ENCODE data around the gene IFI44. TPM values are rescaled to one million over a fixed set of nuclear protein-coding genes. Genes with fewer than 3 reads are reported as not detected.

IFI44 gene
- total and polyA plus RNA-seq, 2 of the 8 experiments (the other 6 are each of a cell fraction or from before 2014, with no cell fraction given) = not detected

DNA sequence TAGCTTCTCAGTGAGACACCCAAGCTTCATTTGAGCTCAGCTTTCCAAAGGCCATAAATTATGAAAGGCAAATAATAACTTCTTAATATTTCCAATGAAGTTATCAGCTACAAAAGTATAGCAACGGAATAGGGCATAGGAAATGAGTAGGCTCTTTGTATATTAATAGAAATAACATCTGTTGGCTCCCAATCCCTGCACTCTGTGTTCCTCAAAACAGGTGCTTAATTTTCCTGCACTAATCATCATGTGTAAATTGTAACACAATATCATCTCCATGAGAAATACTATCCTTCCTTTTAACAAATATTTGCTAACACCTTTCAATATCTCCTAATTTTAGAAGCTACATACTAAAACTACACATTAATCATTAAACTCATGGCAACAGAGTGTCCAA, 48.6 kb upstream of the IFI44 start:
- H2BK5ac ChIP-seq (ENCODE audit: low read depth, low read length) = no peak overlapping the region
- H3K4me3 ChIP-seq (ENCODE audit: extremely low read depth in 1 of 4, insufficient read depth in 2 of 4, low read depth in 3 of 4, low read length in 4 of 4) = no peak overlapping the region
- no peaks in the 10 kb centered on the region for H3K23me2 ChIP-seq (ENCODE audit: low read depth, low read length)
- no peak overlapping the region for H2BK12ac ChIP-seq (ENCODE audit: low read depth, low read length)
- no peaks in the 10 kb centered on the region; a peak in 1 of 7 replicates for H3K4me1 ChIP-seq (replicated peaks in 1 of 4; ENCODE audit: control insufficient read depth in 3 of 4, insufficient read depth in 4 of 4, low read length in 3 of 4)
- H2BK15ac ChIP-seq (ENCODE audit: low read length) = no peak overlapping the region
- FAIRE-seq (no peak), DNase-seq (ENCODE audit: low read depth in 1 of 2, low spot score in 2 of 2) (no peak)
- no peak overlapping the region for H2AFZ ChIP-seq (ENCODE audit: low read length)
- H4K8ac ChIP-seq (ENCODE audit: extremely low read depth, insufficient read depth, low read length) = no peak overlapping the region
- H3K18ac ChIP-seq (ENCODE audit: extremely low read depth, low read length) = no peak overlapping the region
- H3K79me2 ChIP-seq (ENCODE audit: control insufficient read depth in 1 of 2, insufficient read depth in 2 of 2, low read length in 2 of 2) = no peaks in the 10 kb centered on the region
- no peak overlapping the region for H3K14ac ChIP-seq (ENCODE audit: insufficient read length)
- WGBS, 2 experiments (ENCODE audit: extremely low coverage in 1 of 2, insufficient coverage in 1 of 2, insufficient read length in 1 of 2, insufficient replicate concordance in 2 of 2, low coverage in 1 of 2, low lambda C conversion rate in 2 of 2, missing lambda C conversion rate in 1 of 2) = 78% methylated on average over 1 of the region's 1 CpG; no CpG with 5 or more reads in 1 of the 2 experiments
- H2BK20ac ChIP-seq (ENCODE audit: low read length) = no peak overlapping the region
- H4K20me1 ChIP-seq (replicated peaks in 1 of 2; ENCODE audit: control insufficient read depth in 1 of 2, insufficient read depth in 2 of 2, low read length in 2 of 2) = no peaks in the 10 kb centered on the region
- H4K5ac ChIP-seq (ENCODE audit: insufficient read length, low read depth, low read length) = no peak overlapping the region
- H3K56ac ChIP-seq (replicated peaks; ENCODE audit: insufficient read length, low read depth, low read length) = no peak overlapping the region
- H3K36me3 ChIP-seq (ENCODE audit: control insufficient read depth in 2 of 4, insufficient read depth in 4 of 4, low read length in 3 of 4) = no peaks in the 10 kb centered on the region
- no peak overlapping the region for H3K9ac ChIP-seq (replicated peaks in 1 of 4; ENCODE audit: extremely low read depth in 1 of 4, low read depth in 3 of 4, low read length in 3 of 4)
- CTCF ChIA-PET (ENCODE audit: partially characterized antibody) = interaction anchor here (0.9 to 3.9 kb wide), 4 partner anchors 15 to 469 kb away, joined by 3 to 19 read pairs (median 4); no protein-coding TSS in a partner anchor
- H3K4ac ChIP-seq (replicated peaks; ENCODE audit: insufficient read length, low read depth, low read length) = no peak overlapping the region
- H4K91ac ChIP-seq (replicated peaks; ENCODE audit: insufficient read length, low read length) = no peak overlapping the region
- H3K23ac ChIP-seq (ENCODE audit: insufficient read length) = no peak overlapping the region
- H3K27me3 ChIP-seq (replicated peaks in 1 of 4; ENCODE audit: control insufficient read depth in 3 of 4, extremely low read depth in 1 of 4, insufficient read depth in 3 of 4, low read length in 3 of 4) = no peaks in the 10 kb centered on the region
- no peaks in the 10 kb centered on the region for H3K9me3 ChIP-seq (ENCODE audit: insufficient read depth in 2 of 2, low read depth in 1 of 2, low read length in 1 of 2)
- H3K27ac ChIP-seq (ENCODE audit: low read depth, low read length) = no peak overlapping the region
- no peaks in the 10 kb centered on the region for H3K79me1 ChIP-seq (ENCODE audit: low read depth, low read length)
- POLR2A ChIA-PET (ENCODE audit: partially characterized antibody) = no interaction called here
- H3K4me2 ChIP-seq (ENCODE audit: insufficient read depth in 1 of 2, low read depth in 2 of 2, low read length in 2 of 2) = no peak overlapping the region
- no peak overlapping the region for H2AK5ac ChIP-seq (ENCODE audit: low read depth, low read length)
- no peak overlapping the region for H2BK120ac ChIP-seq (replicated peaks; ENCODE audit: low read depth, low read length)
- TF ChIP-seq SIRT6 (IDR thresholded peaks at IDR 0.05; ENCODE audit: low read length) (no peak), PHF8 (conservative IDR thresholded peaks at IDR 0.05; ENCODE audit: low read depth, low read length) (no peak), CHD1 (IDR thresholded peaks at IDR 0.05; ENCODE audit: low read depth, low read length) (no peak), GTF2F1 (IDR thresholded peaks at IDR 0.05; ENCODE audit: borderline replicate concordance, low read depth, low read length) (no peak), SUZ12 (IDR thresholded peaks at IDR 0.05; ENCODE audit: low read length) (no peak), CHD2 (IDR thresholded peaks at IDR 0.05; ENCODE audit: low read length) (no peak), SP1 (IDR thresholded peaks at IDR 0.05; ENCODE audit: low read depth, low read length) (no peak), RFX5 (IDR thresholded peaks at IDR 0.05; ENCODE audit: borderline replicate concordance, low read depth, low read length) (no peak), POU5F1 (IDR thresholded peaks at IDR 0.05; ENCODE audit: low read depth, low read length) (no peak), BACH1 (IDR thresholded peaks at IDR 0.05; ENCODE audit: low read length) (no peak), POLR2A (IDR thresholded peaks at IDR 0.05; ENCODE audit: control extremely low read depth in 1 of 2, low read depth in 2 of 2, low read length in 2 of 2) (no peak)
- TF ChIP-seq, protein P1, sequence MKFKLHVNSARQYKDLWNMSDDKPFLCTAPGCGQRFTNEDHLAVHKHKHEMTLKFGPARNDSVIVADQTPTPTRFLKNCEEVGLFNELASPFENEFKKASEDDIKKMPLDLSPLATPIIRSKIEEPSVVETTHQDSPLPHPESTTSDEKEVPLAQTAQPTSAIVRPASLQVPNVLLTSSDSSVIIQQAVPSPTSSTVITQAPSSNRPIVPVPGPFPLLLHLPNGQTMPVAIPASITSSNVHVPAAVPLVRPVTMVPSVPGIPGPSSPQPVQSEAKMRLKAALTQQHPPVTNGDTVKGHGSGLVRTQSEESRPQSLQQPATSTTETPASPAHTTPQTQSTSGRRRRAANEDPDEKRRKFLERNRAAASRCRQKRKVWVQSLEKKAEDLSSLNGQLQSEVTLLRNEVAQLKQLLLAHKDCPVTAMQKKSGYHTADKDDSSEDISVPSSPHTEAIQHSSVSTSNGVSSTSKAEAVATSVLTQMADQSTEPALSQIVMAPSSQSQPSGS (IDR thresholded peaks at IDR 0.05; ENCODE audit: low read length) = no peak
- TF ChIP-seq, protein P2, sequence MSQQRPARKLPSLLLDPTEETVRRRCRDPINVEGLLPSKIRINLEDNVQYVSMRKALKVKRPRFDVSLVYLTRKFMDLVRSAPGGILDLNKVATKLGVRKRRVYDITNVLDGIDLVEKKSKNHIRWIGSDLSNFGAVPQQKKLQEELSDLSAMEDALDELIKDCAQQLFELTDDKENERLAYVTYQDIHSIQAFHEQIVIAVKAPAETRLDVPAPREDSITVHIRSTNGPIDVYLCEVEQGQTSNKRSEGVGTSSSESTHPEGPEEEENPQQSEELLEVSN (IDR thresholded peaks at IDR 0.05) = no peak
